Measurements from ENCODE around the gene SPEG. TPM values are rescaled to one million over a fixed set of nuclear protein-coding genes. Genes with fewer than 3 reads are reported as not detected.

Gene SPEG
- total RNA-seq, 1 donor from 2014 or later, result 71.2 TPM

DNA sequence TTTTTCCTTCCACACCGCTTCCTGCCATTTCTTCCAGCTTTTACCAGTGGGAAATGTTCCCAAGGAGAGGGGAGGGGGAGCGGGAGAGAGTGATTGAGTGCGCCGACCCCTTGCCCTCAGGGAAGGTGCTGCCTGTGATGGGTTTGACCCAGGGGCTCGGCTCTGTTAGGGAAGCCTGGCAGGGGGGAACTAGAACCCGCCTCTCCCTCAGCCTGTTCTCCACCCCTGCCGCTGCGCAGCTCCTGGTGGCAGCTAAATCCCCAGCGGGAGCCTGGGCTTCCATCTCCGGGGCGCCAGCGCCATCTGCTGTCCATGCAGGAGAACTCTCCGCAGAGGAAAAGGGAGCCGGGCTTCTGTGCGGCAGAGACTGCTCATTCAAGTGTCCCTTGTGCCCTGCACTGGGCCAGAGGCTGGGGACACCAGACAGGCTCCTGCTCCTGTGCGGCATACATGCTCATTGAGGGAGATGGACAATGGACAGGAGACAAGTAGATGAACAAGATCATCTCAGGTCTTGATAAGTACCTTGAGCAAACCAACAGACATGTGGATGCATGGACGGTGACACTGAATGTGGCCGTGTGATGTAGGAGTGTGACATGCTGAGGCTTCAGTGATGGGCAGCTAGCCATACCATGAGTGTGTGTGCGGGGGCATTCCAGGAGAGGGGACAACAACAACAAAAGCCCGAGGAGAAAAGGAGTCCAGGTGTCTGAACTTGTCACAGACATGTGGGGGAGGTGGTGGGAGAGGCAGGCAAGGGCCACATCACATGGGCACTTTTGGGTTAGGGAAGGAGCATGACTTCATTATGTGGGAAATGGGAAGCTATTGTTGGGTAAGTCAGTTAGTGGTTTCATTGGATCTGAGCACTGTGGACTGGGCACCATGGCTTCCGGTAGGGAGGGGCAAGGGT lies 95.7 kb downstream of the SPEG start:
- Histone ChIP-seq H3K36me3 (ENCODE audit: insufficient read depth, low read length) (no peaks in the 10 kb centered on the region), H3K4me1 (ENCODE audit: insufficient read depth, low read length) (peaks cover 4% of the 10 kb centered on the region), H3K79me2 (ENCODE audit: insufficient read depth, low read length) (no peaks in the 10 kb centered on the region), H3K27me3 (ENCODE audit: insufficient read depth, low read length) (peaks cover 17% of the 10 kb centered on the region), H2AFZ (ENCODE audit: low read depth, low read length) (peak overlapping the region; percentile 57), H3K9me3 (ENCODE audit: insufficient read depth, low read depth, low read length) (no peaks in the 10 kb centered on the region), H3K4me2 (ENCODE audit: low read length) (peak overlapping the region; percentile 79), H3K9ac (ENCODE audit: low read length) (peak overlapping the region; percentile 19), H3K4me3 (ENCODE audit: insufficient read depth, low read depth, low read length) (peak overlapping the region; percentile 14), H4K20me1 (ENCODE audit: insufficient read depth, low read length) (no peaks in the 10 kb centered on the region), H3K27ac (ENCODE audit: low read depth, low read length) (no peak overlapping the region)
- TF ChIP-seq, protein P1, sequence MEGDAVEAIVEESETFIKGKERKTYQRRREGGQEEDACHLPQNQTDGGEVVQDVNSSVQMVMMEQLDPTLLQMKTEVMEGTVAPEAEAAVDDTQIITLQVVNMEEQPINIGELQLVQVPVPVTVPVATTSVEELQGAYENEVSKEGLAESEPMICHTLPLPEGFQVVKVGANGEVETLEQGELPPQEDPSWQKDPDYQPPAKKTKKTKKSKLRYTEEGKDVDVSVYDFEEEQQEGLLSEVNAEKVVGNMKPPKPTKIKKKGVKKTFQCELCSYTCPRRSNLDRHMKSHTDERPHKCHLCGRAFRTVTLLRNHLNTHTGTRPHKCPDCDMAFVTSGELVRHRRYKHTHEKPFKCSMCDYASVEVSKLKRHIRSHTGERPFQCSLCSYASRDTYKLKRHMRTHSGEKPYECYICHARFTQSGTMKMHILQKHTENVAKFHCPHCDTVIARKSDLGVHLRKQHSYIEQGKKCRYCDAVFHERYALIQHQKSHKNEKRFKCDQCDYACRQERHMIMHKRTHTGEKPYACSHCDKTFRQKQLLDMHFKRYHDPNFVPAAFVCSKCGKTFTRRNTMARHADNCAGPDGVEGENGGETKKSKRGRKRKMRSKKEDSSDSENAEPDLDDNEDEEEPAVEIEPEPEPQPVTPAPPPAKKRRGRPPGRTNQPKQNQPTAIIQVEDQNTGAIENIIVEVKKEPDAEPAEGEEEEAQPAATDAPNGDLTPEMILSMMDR (IDR thresholded peaks at IDR 0.05; ENCODE audit: insufficient read depth, low read depth, low read length), result peak; percentile 91
- no peak for TF ChIP-seq EZH2 (IDR thresholded peaks at IDR 0.05; ENCODE audit: insufficient read depth, low read length)
- FAIRE-seq (peak; percentile 32), DNase-seq (ENCODE audit: low read depth) (peak; percentile 54)
- peaks cover 2% of the 10 kb centered on the region for H3K36me3 Mint-ChIP-seq (ENCODE audit: low read depth, unreplicated experiment)
- no peak overlapping the region for H3K27ac Mint-ChIP-seq (ENCODE audit: unreplicated experiment)
- peak overlapping the region; percentile 60 for H3K4me3 Mint-ChIP-seq (ENCODE audit: unreplicated experiment)
- peaks cover 9% of the 10 kb centered on the region for H3K4me1 Mint-ChIP-seq (ENCODE audit: low read depth, unreplicated experiment)
- no peaks in the 10 kb centered on the region for H3K9me3 Mint-ChIP-seq (ENCODE audit: unreplicated experiment)
- H3K27me3 Mint-ChIP-seq (ENCODE audit: low read depth, unreplicated experiment), result peaks cover 59% of the 10 kb centered on the region

DNA sequence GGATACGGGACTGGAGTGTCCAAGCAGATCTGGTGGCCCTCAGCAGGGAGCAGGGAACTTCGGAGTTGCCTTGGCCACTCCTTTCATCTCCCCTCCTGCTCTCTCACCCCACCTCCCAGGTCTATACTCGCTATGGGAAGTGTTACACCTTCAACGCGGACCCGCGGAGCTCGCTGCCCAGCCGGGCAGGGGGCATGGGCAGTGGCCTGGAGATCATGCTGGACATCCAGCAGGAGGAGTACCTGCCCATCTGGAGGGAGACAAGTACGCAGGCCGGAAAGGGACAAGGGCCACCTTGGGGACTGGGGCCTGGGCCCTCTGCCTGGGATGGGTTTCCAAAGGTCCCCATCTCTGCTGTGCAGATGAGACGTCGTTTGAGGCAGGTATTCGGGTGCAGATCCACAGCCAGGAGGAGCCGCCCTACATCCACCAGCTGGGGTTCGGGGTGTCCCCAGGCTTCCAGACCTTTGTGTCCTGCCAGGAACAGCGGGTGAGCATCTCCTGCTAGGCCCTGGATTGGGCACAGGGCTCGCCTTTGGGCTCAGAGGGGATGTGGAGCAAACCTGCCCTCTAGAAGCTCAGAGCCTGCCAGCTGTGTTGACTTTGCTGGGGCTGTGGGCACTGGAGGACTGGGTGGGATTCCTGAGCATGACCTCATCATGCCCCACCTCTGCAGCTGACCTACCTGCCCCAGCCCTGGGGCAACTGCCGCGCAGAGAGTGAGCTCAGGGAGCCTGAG lies 97.2 kb downstream of the SPEG start:
- H3K27me3 ChIP-seq (ENCODE audit: insufficient read depth, low read length), result peaks cover 17% of the 10 kb centered on the region
- H3K9me3 ChIP-seq (ENCODE audit: insufficient read depth, low read depth, low read length), result no peaks in the 10 kb centered on the region
- no peak overlapping the region for H3K4me3 Mint-ChIP-seq (ENCODE audit: unreplicated experiment)
- H3K4me1 ChIP-seq (ENCODE audit: insufficient read depth, low read length), result peaks cover 7% of the 10 kb centered on the region
- H3K9ac ChIP-seq (ENCODE audit: low read length), result no peak overlapping the region
- no peak overlapping the region for H3K27ac ChIP-seq (ENCODE audit: low read depth, low read length)
- no peaks in the 10 kb centered on the region for H3K79me2 ChIP-seq (ENCODE audit: insufficient read depth, low read length)
- no peak overlapping the region for H3K27ac Mint-ChIP-seq (ENCODE audit: unreplicated experiment)
- peaks cover 50% of the 10 kb centered on the region for H3K27me3 Mint-ChIP-seq (ENCODE audit: low read depth, unreplicated experiment)
- H2AFZ ChIP-seq (ENCODE audit: low read depth, low read length), result no peak overlapping the region
- TF ChIP-seq, protein P1 (IDR thresholded peaks at IDR 0.05; ENCODE audit: insufficient read depth, low read depth, low read length), result no peak
- no peak for TF ChIP-seq EZH2 (IDR thresholded peaks at IDR 0.05; ENCODE audit: insufficient read depth, low read length)
- no peaks in the 10 kb centered on the region for H3K36me3 ChIP-seq (ENCODE audit: insufficient read depth, low read length)
- H3K4me1 Mint-ChIP-seq (ENCODE audit: low read depth, unreplicated experiment), result peaks cover 3% of the 10 kb centered on the region
- H3K4me2 ChIP-seq (ENCODE audit: low read length), result no peak overlapping the region
- no peaks in the 10 kb centered on the region for H3K9me3 Mint-ChIP-seq (ENCODE audit: unreplicated experiment)
- FAIRE-seq (no peak), DNase-seq (ENCODE audit: low read depth) (no peak)
- no peaks in the 10 kb centered on the region for H4K20me1 ChIP-seq (ENCODE audit: insufficient read depth, low read length)
- no peak overlapping the region for H3K4me3 ChIP-seq (ENCODE audit: insufficient read depth, low read depth, low read length)
- H3K36me3 Mint-ChIP-seq (ENCODE audit: low read depth, unreplicated experiment), result peaks cover 2% of the 10 kb centered on the region
